Measurements from ENCODE around the gene IKBKG.
"Not testable (repeated sequence)": the region's sequence is repeated elsewhere in the genome, so short reads cannot be mapped to it uniquely, and the experiment has no call there.

The IKBKG gene

DNA sequence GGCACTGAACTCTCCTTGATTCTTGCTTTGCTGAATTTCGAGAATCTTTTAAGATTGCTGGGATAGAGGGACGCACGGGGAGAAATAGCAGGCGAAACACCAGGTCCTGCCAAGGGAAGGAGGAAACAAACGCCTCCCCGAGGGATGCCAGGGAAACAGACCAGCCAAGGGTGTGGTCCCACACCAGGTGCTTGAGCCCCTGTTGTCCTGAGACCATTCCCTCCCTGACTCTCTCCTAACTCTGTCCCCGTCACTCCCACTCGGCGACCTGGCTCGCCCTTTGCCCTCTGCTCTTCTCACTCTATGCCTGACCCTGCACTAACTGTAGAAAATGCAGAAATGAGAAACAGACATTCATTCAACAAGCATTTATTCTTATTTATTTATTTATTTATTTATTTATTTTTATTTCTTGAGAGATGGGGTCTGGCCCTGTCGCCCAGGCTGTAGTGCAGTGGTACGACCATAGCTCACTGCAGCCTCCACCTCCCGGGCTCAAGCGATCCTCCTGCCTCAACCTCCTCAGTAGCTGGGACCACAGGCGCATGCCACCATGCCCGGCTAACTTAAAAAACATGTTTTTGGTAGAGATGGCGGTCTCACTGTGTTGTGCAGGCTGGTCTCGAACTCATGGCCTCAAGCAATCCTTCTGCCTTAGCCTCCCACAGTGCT is 55.5 kb downstream of the IKBKG start:
- FAIRE-seq (no peak), DNase-seq (ENCODE audit: insufficient read length, low spot score) (no peak)
- TF ChIP-seq POLR2A (IDR thresholded peaks at IDR 0.05; ENCODE audit: low read depth, low read length): no peak

- FAIRE-seq (peak; percentile 91), DNase-seq (ENCODE audit: insufficient read length, low spot score) (peak; percentile 58)
- no peak for TF ChIP-seq POLR2A (IDR thresholded peaks at IDR 0.05; ENCODE audit: low read depth, low read length)
Observed at GRCh38 chrX:154603438-154604430, 56.3 kb downstream of the IKBKG start.

DNA sequence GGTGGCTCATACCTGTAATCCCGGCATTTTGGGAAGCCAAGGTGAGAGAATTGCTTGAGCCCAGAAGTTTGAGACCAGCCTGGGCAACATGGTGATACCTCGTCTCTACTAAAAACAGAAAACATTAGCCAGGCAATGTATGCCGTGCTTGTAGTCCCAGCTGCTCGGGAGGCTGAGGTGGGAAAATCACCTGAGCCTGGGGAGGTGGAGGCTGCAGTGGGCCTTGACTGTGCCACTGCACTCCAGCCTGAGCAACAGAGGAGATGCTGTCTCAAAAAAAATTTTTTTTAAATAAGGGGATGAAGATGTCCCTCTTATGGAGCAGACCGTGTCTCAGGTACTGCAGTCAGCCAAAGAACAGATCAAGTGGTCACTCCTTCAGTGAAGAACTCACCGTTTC is 58.1 kb downstream of the IKBKG start:
- DNase-seq (ENCODE audit: insufficient read length, low spot score) (no peak), FAIRE-seq (no peak)
- TF ChIP-seq POLR2A (IDR thresholded peaks at IDR 0.05; ENCODE audit: low read depth, low read length): no peak

DNA sequence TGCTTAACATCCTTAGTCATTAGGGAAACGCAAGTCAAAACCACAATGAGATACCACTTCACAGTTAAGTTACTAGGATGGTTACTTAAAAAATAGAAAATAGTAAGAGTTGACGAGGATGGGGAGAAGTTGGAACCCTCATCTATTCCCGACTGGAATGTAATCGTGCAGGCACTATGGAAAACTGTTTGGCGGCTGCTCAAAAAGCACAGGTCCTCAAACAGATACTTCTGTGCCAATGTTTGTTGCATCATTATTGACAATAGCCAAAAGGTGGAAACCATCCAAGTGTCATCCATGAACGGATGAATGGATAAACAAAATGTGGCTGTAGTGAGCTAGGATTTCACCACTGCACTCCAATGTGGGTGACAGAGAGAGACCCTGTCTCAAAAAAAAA is 60.0 kb downstream of the IKBKG start:
- no peak for DNase-seq (ENCODE audit: insufficient read length, low spot score)
- FAIRE-seq: no peak
- TF ChIP-seq POLR2A (IDR thresholded peaks at IDR 0.05; ENCODE audit: low read depth, low read length): no peak

GRCh38 chrX:154607976-154608375 is 60.6 kb downstream of the IKBKG start:
- FAIRE-seq; DNase-seq (ENCODE audit: insufficient read length, low spot score): not testable (repeated sequence)

- DNase-seq (ENCODE audit: insufficient read length, low spot score); FAIRE-seq: not testable (repeated sequence)
Observed at GRCh38 chrX:154608823-154609222, 61.4 kb downstream of the IKBKG start.

- not testable (repeated sequence) for DNase-seq (ENCODE audit: insufficient read length, low spot score); FAIRE-seq
Observed at GRCh38 chrX:154611146-154611545, 63.7 kb downstream of the IKBKG start.

GRCh38 chrX:154613586-154613985 is 66.2 kb downstream of the IKBKG start:
- not testable (repeated sequence) for DNase-seq (ENCODE audit: insufficient read length, low spot score)
- FAIRE-seq: peak; percentile 55

Measured in H54 (cell line).